ENCODE results near the gene MPRIP. TPM values are rescaled to one million over a fixed set of nuclear protein-coding genes. Genes with fewer than 3 reads are reported as not detected.
A peak's percentile ranks its signal among the peaks of the same experiment; 100 is the strongest.
"Not testable (repeated sequence)": the region's sequence is repeated elsewhere in the genome, so short reads cannot be mapped to it uniquely, and the experiment has no call there.

The MPRIP gene
- total RNA-seq, 1 experiment from 2014 or later = 284 TPM

- no peak for DNase-seq
- no peaks in the 10 kb centered on the region for H3K9me3 ChIP-seq
- no peaks in the 10 kb centered on the region; the same call in 1 of the 2 replicates for H3K27me3 ChIP-seq (replicated peaks; ENCODE audit: control insufficient read depth, insufficient read depth, low read length)
- peak overlapping the region; percentile 45 for H3K27ac Mint-ChIP-seq (ENCODE audit: unreplicated experiment)
- H3K4me3 ChIP-seq (ENCODE audit: low read depth, low read length) = no peak overlapping the region
- no peaks in the 10 kb centered on the region for H3K9me3 Mint-ChIP-seq (ENCODE audit: unreplicated experiment)
- ChIA-PET POLR2A (no interaction called here), CTCF (no interaction called here)
- H3K4me1 Mint-ChIP-seq (ENCODE audit: low read depth, unreplicated experiment) = peaks cover 14% of the 10 kb centered on the region
- no peaks in the 10 kb centered on the region for H3K27me3 Mint-ChIP-seq (ENCODE audit: insufficient read depth, unreplicated experiment)
- H3K36me3 Mint-ChIP-seq (ENCODE audit: insufficient read depth, unreplicated experiment) = no peaks in the 10 kb centered on the region
- no peaks in the 10 kb centered on the region for H3K36me3 ChIP-seq (ENCODE audit: control insufficient read depth, insufficient read depth, low read length)
- TF ChIP-seq CTCF (IDR thresholded peaks at IDR 0.05; ENCODE audit: insufficient read depth in 1 of 2, low read depth in 1 of 2, low read length in 1 of 2, severe bottlenecking in 1 of 2, unreplicated experiment in 1 of 2) = no peak
- no peak overlapping the region for H3K4me3 Mint-ChIP-seq (ENCODE audit: unreplicated experiment)
- H3K4me1 ChIP-seq = peaks cover 5% of the 10 kb centered on the region
- intact Hi-C loops (cut with micrococcal nuclease; ENCODE audit: unreplicated experiment) = loop anchor here (5.0 to 10.0 kb wide), 4 partner anchors 38 to 203 kb away; partner anchors contain the start of genes MPRIP and PLD6
- BruUV-seq (replicated peaks) = no TSS peak
These were observed 37.8 kb upstream of the MPRIP start for GRCh38 chr17:17004251-17004996.

GRCh38 chr17:17004997-17005614 lies 37.2 kb upstream of the MPRIP start:
- BruUV-seq (replicated peaks); CTCF ChIA-PET; H3K27me3 ChIP-seq (replicated peaks; ENCODE audit: control insufficient read depth, insufficient read depth, low read length); H3K4me3 ChIP-seq (ENCODE audit: low read depth, low read length); H3K4me3 Mint-ChIP-seq (ENCODE audit: unreplicated experiment); H3K27me3 Mint-ChIP-seq (ENCODE audit: insufficient read depth, unreplicated experiment); POLR2A ChIA-PET; H3K9me3 Mint-ChIP-seq (ENCODE audit: unreplicated experiment); H3K4me1 ChIP-seq; DNase-seq; H3K36me3 ChIP-seq (ENCODE audit: control insufficient read depth, insufficient read depth, low read length); H3K36me3 Mint-ChIP-seq (ENCODE audit: insufficient read depth, unreplicated experiment); H3K9me3 ChIP-seq: not testable (repeated sequence)
- H3K27ac Mint-ChIP-seq (ENCODE audit: unreplicated experiment) = peak overlapping the region; percentile 49
- peaks cover 20% of the 10 kb centered on the region for H3K4me1 Mint-ChIP-seq (ENCODE audit: low read depth, unreplicated experiment)
- intact Hi-C loops (cut with micrococcal nuclease; ENCODE audit: unreplicated experiment) = loop anchor here (5.0 to 10.0 kb wide), 4 partner anchors 37 to 202 kb away; partner anchors contain the start of genes MPRIP and PLD6

- DNase-seq; H3K9me3 Mint-ChIP-seq (ENCODE audit: unreplicated experiment); H3K4me3 ChIP-seq (ENCODE audit: low read depth, low read length); H3K4me1 ChIP-seq; H3K27me3 ChIP-seq (replicated peaks; ENCODE audit: control insufficient read depth, insufficient read depth, low read length); CTCF ChIA-PET; H3K9me3 ChIP-seq; H3K27ac Mint-ChIP-seq (ENCODE audit: unreplicated experiment); POLR2A ChIA-PET; BruUV-seq (replicated peaks); H3K36me3 Mint-ChIP-seq (ENCODE audit: insufficient read depth, unreplicated experiment); H3K27me3 Mint-ChIP-seq (ENCODE audit: insufficient read depth, unreplicated experiment); H3K4me3 Mint-ChIP-seq (ENCODE audit: unreplicated experiment); H3K36me3 ChIP-seq (ENCODE audit: control insufficient read depth, insufficient read depth, low read length): not testable (repeated sequence)
- intact Hi-C loops (cut with micrococcal nuclease; ENCODE audit: unreplicated experiment) = loop anchor here (10.0 kb wide), 1 partner anchor 177 kb away; no protein-coding TSS in a partner anchor
- H3K4me1 Mint-ChIP-seq (ENCODE audit: low read depth, unreplicated experiment) = peaks cover 20% of the 10 kb centered on the region
These were observed 34.4 kb upstream of the MPRIP start for GRCh38 chr17:17007891-17008290.

- H3K9me3 Mint-ChIP-seq (ENCODE audit: unreplicated experiment); H3K36me3 ChIP-seq (ENCODE audit: control insufficient read depth, insufficient read depth, low read length); H3K4me3 ChIP-seq (ENCODE audit: low read depth, low read length); H3K36me3 Mint-ChIP-seq (ENCODE audit: insufficient read depth, unreplicated experiment); BruUV-seq (replicated peaks); POLR2A ChIA-PET; CTCF ChIA-PET; DNase-seq; H3K27me3 Mint-ChIP-seq (ENCODE audit: insufficient read depth, unreplicated experiment); H3K9me3 ChIP-seq; H3K4me3 Mint-ChIP-seq (ENCODE audit: unreplicated experiment); H3K27me3 ChIP-seq (replicated peaks; ENCODE audit: control insufficient read depth, insufficient read depth, low read length); H3K4me1 ChIP-seq: not testable (repeated sequence)
- H3K27ac Mint-ChIP-seq (ENCODE audit: unreplicated experiment) = peak overlapping the region; percentile 60
- H3K4me1 Mint-ChIP-seq (ENCODE audit: low read depth, unreplicated experiment) = peaks cover 18% of the 10 kb centered on the region
- intact Hi-C loops (cut with micrococcal nuclease; ENCODE audit: unreplicated experiment) = loop anchor here (10.0 kb wide), 1 partner anchor 176 kb away; no protein-coding TSS in a partner anchor
These were observed 33.4 kb upstream of the MPRIP start for GRCh38 chr17:17008621-17009397.
